22Rv1 (cell line): ENCODE data around the gene AKNA.

Experiments used
- ZFX ChIP-seq: fragments of 450-650 bp; IDR thresholded peaks from 2 replicates; pipeline ENCODE4 v1.6.1; 2017; ENCODE audit warnings: antibody characterized with exemption, borderline replicate concordance
- TF ChIP-seq, protein P1 (sequence below): fragments of 450-650 bp; IDR thresholded peaks from 2 replicates; pipeline ENCODE4 v1.5.1; 2017; ENCODE audit warnings: mild to moderate bottlenecking

- TF ChIP-seq, protein P1, sequence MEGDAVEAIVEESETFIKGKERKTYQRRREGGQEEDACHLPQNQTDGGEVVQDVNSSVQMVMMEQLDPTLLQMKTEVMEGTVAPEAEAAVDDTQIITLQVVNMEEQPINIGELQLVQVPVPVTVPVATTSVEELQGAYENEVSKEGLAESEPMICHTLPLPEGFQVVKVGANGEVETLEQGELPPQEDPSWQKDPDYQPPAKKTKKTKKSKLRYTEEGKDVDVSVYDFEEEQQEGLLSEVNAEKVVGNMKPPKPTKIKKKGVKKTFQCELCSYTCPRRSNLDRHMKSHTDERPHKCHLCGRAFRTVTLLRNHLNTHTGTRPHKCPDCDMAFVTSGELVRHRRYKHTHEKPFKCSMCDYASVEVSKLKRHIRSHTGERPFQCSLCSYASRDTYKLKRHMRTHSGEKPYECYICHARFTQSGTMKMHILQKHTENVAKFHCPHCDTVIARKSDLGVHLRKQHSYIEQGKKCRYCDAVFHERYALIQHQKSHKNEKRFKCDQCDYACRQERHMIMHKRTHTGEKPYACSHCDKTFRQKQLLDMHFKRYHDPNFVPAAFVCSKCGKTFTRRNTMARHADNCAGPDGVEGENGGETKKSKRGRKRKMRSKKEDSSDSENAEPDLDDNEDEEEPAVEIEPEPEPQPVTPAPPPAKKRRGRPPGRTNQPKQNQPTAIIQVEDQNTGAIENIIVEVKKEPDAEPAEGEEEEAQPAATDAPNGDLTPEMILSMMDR = no peak
- no peak for TF ChIP-seq ZFX
Measured at GRCh38 chr9:114404531-114404930, 16.7 kb upstream of the AKNA start.
